ENCODE results near the gene KCNIP2.

KCNIP2 gene

GRCh38 chr10:101776161-101776817, 67.3 kb downstream of the KCNIP2 start:
- DNase-seq (ENCODE audit: extremely low spot score): peak; percentile 6
- TF ChIP-seq NFRKB (IDR thresholded peaks at IDR 0.05): no peak
- TF ChIP-seq TARDBP (IDR thresholded peaks at IDR 0.05): no peak
- no peak for TF ChIP-seq ELF4 (IDR thresholded peaks at IDR 0.05)
- TF ChIP-seq FOXK2 (IDR thresholded peaks at IDR 0.05): no peak
- TF ChIP-seq ZNF384 (IDR thresholded peaks at IDR 0.05): no peak
- TF ChIP-seq ARNT (IDR thresholded peaks at IDR 0.05): no peak
- TF ChIP-seq BHLHE40 (IDR thresholded peaks at IDR 0.05; ENCODE audit: borderline replicate concordance): no peak
- TF ChIP-seq FOXA1 (IDR thresholded peaks at IDR 0.05): no peak
- no peak for TF ChIP-seq FOXM1 (IDR thresholded peaks at IDR 0.05; ENCODE audit: borderline replicate concordance)
- no peak for TF ChIP-seq HDGF (IDR thresholded peaks at IDR 0.05; ENCODE audit: borderline replicate concordance)
- TF ChIP-seq SP1 (IDR thresholded peaks at IDR 0.05): no peak
- no peak for TF ChIP-seq LEF1 (IDR thresholded peaks at IDR 0.05; ENCODE audit: borderline replicate concordance)
- ChIA-PET POLR2A (interaction anchor here (0.6 kb wide), 1 partner anchor 41 kb away, joined by 3 read pairs; no protein-coding TSS in a partner anchor), CTCF (interaction anchor here (2.8 kb wide), 1 partner anchor 174 kb away, joined by 10 read pairs; no protein-coding TSS in a partner anchor)

Measured in HEK293T (cell line).